ENCODE measurements around the gene SPEN. TPM values are rescaled to one million over a fixed set of nuclear protein-coding genes. Genes with fewer than 3 reads are reported as not detected.
"Not testable (repeated sequence)": the region's sequence is repeated elsewhere in the genome, so short reads cannot be mapped to it uniquely, and the experiment has no call there.

SPEN gene
- total RNA-seq, 2 experiments from 2014 or later = 73.5 to 76.7 TPM

GRCh38 chr1:15886611-15887167, 39.2 kb downstream of the SPEN start:
- CTCF ChIA-PET = interaction anchor here (1.1 kb wide), 1 partner anchor 10 kb away, joined by 3 read pairs; no protein-coding TSS in a partner anchor
- Histone ChIP-seq H3K4me3 (ENCODE audit: low read length) (no peak overlapping the region), H3K9me3 (ENCODE audit: control insufficient read depth in 1 of 2, insufficient read depth in 1 of 2, low read length in 2 of 2) (no peaks in the 10 kb centered on the region), H3K27ac (ENCODE audit: low read depth in 1 of 2, low read length in 2 of 2) (no peak overlapping the region), H3K36me3 (ENCODE audit: insufficient read depth, low read length) (peaks cover 10% of the 10 kb centered on the region), H3K27me3 (ENCODE audit: control insufficient read depth in 1 of 2, insufficient read depth in 2 of 2, low read length in 2 of 2) (no peaks in the 10 kb centered on the region), H3K4me1 (ENCODE audit: insufficient read depth, low read length) (peaks cover 31% of the 10 kb centered on the region)
- Mint-ChIP-seq H3K4me1 (ENCODE audit: low read depth) (peaks cover 61% of the 10 kb centered on the region), H3K36me3 (ENCODE audit: low read depth) (peaks cover 27% of the 10 kb centered on the region), H3K4me3 (peak overlapping the region; percentile 52), H3K27ac (peak overlapping the region; percentile 68), H3K27me3 (no peaks in the 10 kb centered on the region), H3K9me3 (no peaks in the 10 kb centered on the region)
- ATAC-seq (ENCODE audit: poor library complexity) (no peak), DNase-seq (no peak)
- POLR2A ChIA-PET = interaction anchor here (1.5 to 2.6 kb wide), 3 partner anchors 21 to 53 kb away, joined by 3 to 15 read pairs (median 3); partner anchors contain the start of gene SPEN
- TF ChIP-seq CTCF (IDR thresholded peaks at IDR 0.05) = no peak
- intact Hi-C loops (cut with DNase I, micrococcal nuclease) = loop anchor here in 1 of 2 experiments (5.0 kb wide), 1 partner anchor 39 kb away; the partner anchor contains the start of gene SPEN

- H3K4me1 ChIP-seq (ENCODE audit: insufficient read depth, low read length); H3K4me3 ChIP-seq (ENCODE audit: low read length); H3K4me3 Mint-ChIP-seq; ATAC-seq (ENCODE audit: poor library complexity); H3K9me3 ChIP-seq (ENCODE audit: control insufficient read depth in 1 of 2, insufficient read depth in 1 of 2, low read length in 2 of 2); intact Hi-C loops (cut with DNase I, micrococcal nuclease); H3K27me3 ChIP-seq (ENCODE audit: control insufficient read depth in 1 of 2, insufficient read depth in 2 of 2, low read length in 2 of 2); H3K27me3 Mint-ChIP-seq; H3K9me3 Mint-ChIP-seq; H3K36me3 ChIP-seq (ENCODE audit: insufficient read depth, low read length); H3K27ac ChIP-seq (ENCODE audit: low read depth in 1 of 2, low read length in 2 of 2); H3K27ac Mint-ChIP-seq: not testable (repeated sequence)
- ChIA-PET POLR2A (interaction anchor here (1.0 kb wide), 1 partner anchor 59 kb away, joined by 3 read pairs; no protein-coding TSS in a partner anchor), CTCF (interaction anchor here (1.3 kb wide), 1 partner anchor 78 kb away, joined by 3 read pairs; no protein-coding TSS in a partner anchor)
- Mint-ChIP-seq H3K4me1 (ENCODE audit: low read depth) (peaks cover 46% of the 10 kb centered on the region), H3K36me3 (ENCODE audit: low read depth) (peaks cover 37% of the 10 kb centered on the region)
- DNase-seq = peak in 2 of 14 experiments; percentile 11 to 17
These were observed 45.5 kb downstream of the SPEN start for GRCh38 chr1:15892857-15893599.

- ChIA-PET CTCF (interaction anchor here (0.7 to 1.5 kb wide), 3 partner anchors 16 to 297 kb away, joined by 3 read pairs; no protein-coding TSS in a partner anchor), POLR2A (no interaction called here)
- Mint-ChIP-seq H3K4me1 (ENCODE audit: low read depth) (peaks cover 51% of the 10 kb centered on the region), H3K27me3 (no peaks in the 10 kb centered on the region), H3K4me3 (no peak overlapping the region), H3K27ac (no peak overlapping the region), H3K9me3 (no peaks in the 10 kb centered on the region), H3K36me3 (ENCODE audit: low read depth) (peaks cover 39% of the 10 kb centered on the region)
- peaks cover 2% of the 10 kb centered on the region for H3K4me1 ChIP-seq (ENCODE audit: insufficient read depth, low read length)
- H3K27me3 ChIP-seq (ENCODE audit: control insufficient read depth in 1 of 2, insufficient read depth in 2 of 2, low read length in 2 of 2) = no peaks in the 10 kb centered on the region
- TF ChIP-seq CTCF (IDR thresholded peaks at IDR 0.05) = no peak
- no peak overlapping the region for H3K27ac ChIP-seq (ENCODE audit: low read depth in 1 of 2, low read length in 2 of 2)
- ATAC-seq (ENCODE audit: poor library complexity) = no peak
- no peaks in the 10 kb centered on the region for H3K9me3 ChIP-seq (ENCODE audit: control insufficient read depth in 1 of 2, insufficient read depth in 1 of 2, low read length in 2 of 2)
- intact Hi-C loops (cut with DNase I, micrococcal nuclease) = no loop called here
- DNase-seq = no peak
- H3K4me3 ChIP-seq (ENCODE audit: low read length) = no peak overlapping the region
- peaks cover 8% of the 10 kb centered on the region for H3K36me3 ChIP-seq (ENCODE audit: insufficient read depth, low read length)
These were observed 47.7 kb downstream of the SPEN start for GRCh38 chr1:15895233-15895632.

GRCh38 chr1:15896841-15897610, 49.5 kb downstream of the SPEN start:
- DNase-seq; H3K36me3 ChIP-seq (ENCODE audit: insufficient read depth, low read length); ATAC-seq (ENCODE audit: poor library complexity); H3K9me3 ChIP-seq (ENCODE audit: control insufficient read depth in 1 of 2, insufficient read depth in 1 of 2, low read length in 2 of 2); H3K4me1 ChIP-seq (ENCODE audit: insufficient read depth, low read length); H3K27me3 ChIP-seq (ENCODE audit: control insufficient read depth in 1 of 2, insufficient read depth in 2 of 2, low read length in 2 of 2); H3K27me3 Mint-ChIP-seq; H3K27ac ChIP-seq (ENCODE audit: low read depth in 1 of 2, low read length in 2 of 2); H3K9me3 Mint-ChIP-seq; H3K4me3 ChIP-seq (ENCODE audit: low read length); intact Hi-C loops (cut with DNase I, micrococcal nuclease); H3K4me3 Mint-ChIP-seq: not testable (repeated sequence)
- ChIA-PET CTCF (interaction anchor here (0.5 to 1.1 kb wide), 3 partner anchors 11 to 209 kb away, joined by 3 to 5 read pairs (median 3); no protein-coding TSS in a partner anchor), POLR2A (interaction anchor here (0.6 to 1.1 kb wide), 2 partner anchors 63 to 79 kb away, joined by 4 read pairs; no protein-coding TSS in a partner anchor)
- Mint-ChIP-seq H3K36me3 (ENCODE audit: low read depth) (peaks cover 34% of the 10 kb centered on the region), H3K4me1 (ENCODE audit: low read depth) (peaks cover 55% of the 10 kb centered on the region), H3K27ac (peak overlapping the region; percentile 24)
